ENCODE measurements around the gene DRG2.
A peak's percentile ranks its signal among the peaks of the same experiment; 100 is the strongest.

Gene DRG2

DNA sequence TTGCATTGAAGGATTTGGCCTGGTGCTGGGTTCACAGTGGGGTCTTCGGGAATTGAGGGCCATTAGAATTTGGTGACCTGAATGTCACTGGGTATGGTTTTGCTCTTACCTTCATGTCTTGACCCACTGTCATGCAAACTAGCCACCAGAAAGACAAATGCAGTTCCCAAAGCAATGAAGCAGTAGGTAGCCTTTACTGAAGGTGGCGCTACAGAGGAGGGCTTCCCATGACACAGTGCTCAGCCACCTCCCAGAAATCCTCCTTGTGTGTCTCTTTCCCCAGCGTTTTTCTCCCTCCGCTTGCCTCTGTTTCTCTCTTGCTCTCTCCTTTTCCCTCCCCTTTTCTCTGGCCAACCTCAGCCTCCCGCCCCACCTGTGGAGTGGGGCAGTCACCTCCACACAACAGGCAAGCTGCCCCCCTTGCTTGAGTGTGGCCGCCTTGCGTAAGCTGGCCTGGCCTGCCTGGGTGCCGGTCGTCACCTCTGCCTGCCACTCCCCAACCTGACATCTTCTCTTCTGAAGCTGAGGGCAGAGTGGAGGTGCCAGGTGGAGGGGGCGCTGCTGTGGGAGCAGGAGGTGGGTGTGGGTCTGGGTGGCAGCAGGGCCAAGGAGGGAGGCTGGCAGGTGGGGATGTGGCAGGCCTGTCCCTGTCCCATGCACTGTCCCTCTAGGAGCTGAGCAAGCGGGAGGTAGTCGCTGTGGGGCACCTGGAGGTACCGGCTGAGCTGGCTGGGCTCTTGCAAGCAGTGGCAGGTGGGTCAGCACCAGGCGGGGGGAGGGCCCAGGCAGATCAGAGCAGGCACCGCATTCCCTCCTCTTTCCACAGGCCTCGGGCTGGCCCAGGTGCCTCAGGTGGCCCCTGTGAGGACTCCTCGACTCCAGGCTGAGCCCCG, 55.5 kb downstream of the DRG2 start:
- DNase-seq (ENCODE audit: low read depth, low spot score), result peak; percentile 35

DNA sequence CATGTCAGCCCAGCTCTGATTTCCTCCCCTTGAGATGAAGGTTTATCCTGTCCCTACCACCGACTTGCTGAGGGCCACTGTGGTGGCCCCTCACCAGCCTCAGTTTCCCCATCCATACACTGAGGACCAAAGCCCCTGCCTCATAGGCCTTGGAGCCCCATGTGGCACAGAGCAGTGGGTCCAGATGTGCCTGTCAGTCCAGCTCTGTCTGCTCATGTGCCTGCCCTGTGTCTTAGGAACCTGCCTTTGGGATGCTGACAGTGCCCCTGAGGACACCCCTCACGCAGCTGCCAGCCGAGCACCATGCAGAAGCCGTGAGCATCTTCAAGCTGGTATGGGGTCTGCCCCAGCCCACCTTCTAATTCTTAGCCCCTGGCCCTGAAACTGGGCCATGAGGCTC, 56.5 kb downstream of the DRG2 start:
- DNase-seq (ENCODE audit: low read depth, low spot score), result no peak

DNA sequence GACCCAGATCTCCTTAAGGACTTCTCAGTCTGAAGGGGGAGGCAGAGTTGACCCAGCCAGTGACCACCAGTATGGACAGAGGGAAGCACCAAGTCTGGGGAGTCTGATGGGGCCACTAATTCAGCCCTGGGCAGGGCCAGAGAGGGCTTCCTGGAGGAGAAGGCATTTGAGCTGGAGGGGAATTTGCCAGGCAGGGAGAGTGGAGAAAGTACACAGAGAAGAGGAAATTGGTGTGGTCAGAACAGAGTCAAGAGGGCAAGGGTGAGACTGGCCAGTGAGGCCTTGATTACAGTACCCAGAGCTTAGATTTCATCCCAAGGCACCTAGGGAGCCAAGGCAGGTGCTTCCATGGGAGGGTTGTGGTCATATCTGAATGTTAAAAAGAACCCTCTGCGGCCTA, 57.1 kb downstream of the DRG2 start:
- DNase-seq (ENCODE audit: low read depth, low spot score), result no peak

DNA sequence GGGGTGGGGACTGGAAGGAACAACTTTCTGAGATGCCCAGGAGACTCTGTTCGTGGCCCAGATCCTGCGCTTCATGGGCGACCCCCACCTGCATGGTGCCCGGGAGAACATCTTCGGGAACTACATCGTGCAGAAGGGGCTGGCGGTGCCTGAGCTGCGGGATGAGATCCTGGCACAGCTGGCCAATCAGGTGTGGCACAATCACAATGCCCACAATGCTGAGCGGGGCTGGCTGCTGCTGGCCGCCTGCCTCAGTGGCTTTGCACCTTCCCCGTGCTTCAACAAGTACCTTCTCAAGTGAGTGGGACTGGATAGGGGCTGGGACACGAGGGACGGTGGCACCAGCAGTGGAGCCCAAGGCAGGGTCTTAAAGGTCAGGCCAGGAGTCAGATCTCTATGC, 58.1 kb downstream of the DRG2 start:
- no peak for DNase-seq (ENCODE audit: low read depth, low spot score)

DNA sequence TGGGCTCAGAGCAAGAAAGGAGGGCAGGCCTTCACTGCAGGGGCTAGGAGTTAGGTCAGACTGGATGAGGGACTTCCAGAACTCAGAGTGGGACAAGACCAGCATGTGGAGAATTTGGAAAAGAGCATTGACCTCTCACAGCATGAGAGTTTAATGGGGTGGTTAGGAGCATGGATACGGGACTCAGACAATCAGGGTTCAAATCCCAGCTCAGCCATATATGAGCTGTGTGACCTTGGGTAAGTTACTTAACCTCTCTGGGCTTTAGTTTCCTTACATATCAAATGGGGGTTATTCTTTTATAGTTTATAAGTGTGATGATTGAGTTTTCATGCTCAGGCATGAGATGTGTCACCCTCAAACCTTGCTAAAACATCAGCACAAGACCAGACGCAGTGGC, 58.5 kb downstream of the DRG2 start:
- no peak for DNase-seq (ENCODE audit: low read depth, low spot score)

DNA sequence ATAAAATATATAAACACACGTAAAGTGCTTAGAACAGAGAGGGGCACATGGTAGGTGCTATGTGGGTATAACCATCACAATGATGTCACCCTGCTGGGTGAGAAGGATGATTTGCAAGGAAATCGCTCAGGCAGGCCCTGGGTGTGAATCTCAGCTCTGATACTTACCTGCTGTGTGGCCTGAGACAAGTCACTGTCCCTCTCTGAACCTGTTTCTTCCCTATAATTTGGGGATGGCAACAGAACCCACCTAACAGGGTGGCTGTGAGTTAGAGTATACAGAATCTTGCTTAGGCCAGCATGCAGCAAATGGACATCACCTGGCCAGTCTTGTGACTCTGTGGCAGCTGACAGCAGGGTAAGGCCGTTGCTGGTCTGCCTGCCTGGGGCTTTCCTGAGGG, 59.2 kb downstream of the DRG2 start:
- DNase-seq (ENCODE audit: low read depth, low spot score), result no peak

DNA sequence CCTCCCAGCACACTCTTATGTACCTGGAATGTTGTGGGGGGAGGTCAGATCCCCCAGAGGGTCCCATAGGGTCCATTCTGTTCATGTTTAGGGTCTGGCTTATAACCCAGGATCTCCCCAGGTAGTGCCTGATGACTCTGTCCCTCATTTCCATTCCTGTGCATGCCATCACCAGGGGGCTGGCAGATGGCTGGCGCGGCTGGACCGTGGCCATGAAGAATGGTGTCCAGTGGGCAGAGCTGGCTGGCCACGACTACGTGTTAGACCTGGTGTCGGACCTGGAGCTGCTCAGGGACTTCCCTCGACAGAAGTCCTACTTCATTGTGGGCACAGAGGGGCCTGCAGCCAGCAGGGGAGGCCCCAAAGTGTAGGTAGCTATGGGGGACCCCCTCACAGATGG, 60.8 kb downstream of the DRG2 start:
- no peak for DNase-seq (ENCODE audit: low read depth, low spot score)

DNA sequence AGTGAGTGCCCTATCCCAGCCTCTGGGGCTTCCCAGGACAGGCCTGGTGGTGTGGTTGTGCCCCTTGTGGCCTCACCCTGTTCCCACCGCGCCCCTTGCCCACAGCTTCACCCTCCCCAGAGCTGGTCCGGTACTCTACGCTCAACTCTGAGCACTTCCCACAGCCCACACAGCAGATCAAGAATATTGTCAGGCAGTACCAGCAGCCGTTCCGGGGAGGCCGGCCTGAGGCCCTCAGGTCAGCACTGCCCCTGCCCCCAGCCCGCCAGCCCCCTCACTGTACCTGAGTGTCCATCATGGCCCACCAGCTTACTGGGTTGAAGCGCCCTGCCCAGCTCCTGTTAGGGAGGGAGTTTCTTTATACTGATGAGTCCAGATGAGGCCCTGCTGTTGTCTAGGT, 63.5 kb downstream of the DRG2 start:
- no peak for DNase-seq (ENCODE audit: low read depth, low spot score)

DNA sequence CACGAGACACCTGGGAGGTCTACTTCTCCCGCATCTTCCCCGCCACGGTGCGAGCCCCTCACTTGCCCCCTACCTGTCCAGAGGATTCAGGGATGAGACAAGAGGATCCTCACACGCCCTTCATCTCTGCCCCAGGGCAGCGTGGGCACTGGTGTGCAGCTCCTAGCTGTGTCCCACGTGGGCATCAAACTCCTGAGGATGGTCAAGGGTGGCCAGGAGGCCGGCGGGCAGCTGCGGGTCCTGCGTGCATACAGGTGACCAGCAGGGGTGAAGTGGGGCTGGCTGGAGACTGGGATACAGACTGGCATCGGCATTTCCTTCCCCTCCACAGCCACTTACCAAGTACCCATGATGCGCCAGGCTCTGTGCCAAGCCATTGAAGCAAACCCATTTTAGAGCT, 67.4 kb downstream of the DRG2 start:
- DNase-seq (ENCODE audit: low read depth, low spot score), result no peak

DNA sequence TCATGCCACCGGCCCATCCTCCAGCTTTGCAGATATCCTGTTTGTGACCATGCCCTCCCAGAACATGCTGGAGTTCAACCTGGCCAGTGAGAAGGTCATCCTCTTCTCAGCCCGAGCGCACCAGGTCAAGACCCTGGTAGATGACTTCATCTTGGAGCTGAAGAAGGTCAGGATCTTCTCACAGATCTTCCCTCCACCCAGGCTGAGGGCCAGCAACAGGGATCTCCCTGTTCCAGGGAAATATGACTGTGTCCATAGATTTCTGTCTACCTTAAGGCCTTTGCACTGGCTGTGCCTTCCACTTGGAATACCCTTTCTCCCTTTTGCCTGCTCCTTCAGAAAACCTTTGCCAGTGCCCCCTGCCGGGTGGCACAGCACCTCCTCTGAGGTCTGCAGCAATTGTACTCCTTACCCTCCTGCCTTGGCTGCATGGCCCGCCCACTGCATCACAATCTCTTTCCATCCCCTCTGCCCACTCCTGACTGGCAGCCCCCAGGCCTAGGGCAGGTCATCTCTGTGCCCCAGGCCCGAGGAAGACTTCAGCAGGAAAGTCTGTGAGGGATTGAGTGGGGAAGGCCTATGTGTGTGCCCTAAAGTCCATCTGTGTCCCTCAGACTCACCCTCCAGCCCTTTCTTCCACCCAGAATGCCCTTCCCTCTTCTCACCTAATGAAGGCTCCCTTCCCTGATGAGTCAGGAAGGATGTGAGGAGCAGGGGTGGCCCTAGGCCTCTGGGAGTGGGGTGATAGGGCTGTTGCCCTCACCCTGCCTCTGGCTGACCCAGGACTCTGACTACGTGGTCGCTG, 68.6 kb downstream of the DRG2 start:
- no peak for DNase-seq (ENCODE audit: low read depth, low spot score)

DNA sequence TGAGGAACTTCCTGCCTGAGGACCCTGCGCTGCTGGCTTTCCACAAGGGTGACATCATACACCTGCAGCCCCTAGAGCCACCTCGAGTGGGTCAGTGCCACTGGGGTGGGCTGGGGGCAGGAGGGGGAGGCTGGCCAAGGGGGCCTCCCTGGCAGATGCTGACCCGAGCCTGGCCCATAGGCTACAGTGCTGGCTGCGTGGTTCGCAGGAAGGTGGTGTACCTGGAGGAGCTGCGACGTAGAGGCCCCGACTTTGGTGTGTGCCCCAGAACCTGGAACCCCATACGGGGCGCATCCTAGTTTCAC, 69.2 kb downstream of the DRG2 start:
- DNase-seq (ENCODE audit: low read depth, low spot score), result no peak

Data from iPS DF 19.7 (cell line).